HUES64 (cell line): ENCODE results near the gene RANBP17.

ENCODE experiments used
- H3K27ac ChIP-seq: 2 replicates; pipeline ENCODE4 v1.7.0; 2013; ENCODE audit warnings: low read depth, low read length, inconsistent platforms
- H3K27me3 ChIP-seq: 2 replicates; pipeline ENCODE4 v1.6.1; 2013; ENCODE audit warnings: mild to moderate bottlenecking, low read length; ENCODE audit not compliant: insufficient read depth
- H3K36me3 ChIP-seq: 2 replicates; pipeline ENCODE4 v1.6.1; 2013; ENCODE audit warnings: mild to moderate bottlenecking, low read length; ENCODE audit not compliant: insufficient read depth
- H3K4me1 ChIP-seq: 2 replicates; pipeline ENCODE4 v1.6.1; 2013; ENCODE audit warnings: mild to moderate bottlenecking, low read length, moderate library complexity; ENCODE audit not compliant: insufficient read depth
- H3K4me3 ChIP-seq: 2 replicates; pipeline ENCODE4 v1.5.1; 2013; ENCODE audit warnings: mild to moderate bottlenecking, low read length, moderate library complexity
- H3K9ac ChIP-seq: 2 replicates; pipeline ENCODE4 v1.6.1; 2013; ENCODE audit warnings: mild to moderate bottlenecking, low read depth, low read length
- H3K9me3 ChIP-seq: 2 replicates; pipeline ENCODE4 v1.6.1; 2013; ENCODE audit warnings: low read depth, low read length; ENCODE audit not compliant: insufficient read depth
- WGBS: fragments of 150-250, 120-280 bp; methylation state at CpG from one replicate; pipeline ENCODE4 v1.1.7; 2013; ENCODE audit warnings: missing lambda C conversion rate; 5-methylcytosine and 5-hydroxymethylcytosine counted together

Gene RANBP17

DNA sequence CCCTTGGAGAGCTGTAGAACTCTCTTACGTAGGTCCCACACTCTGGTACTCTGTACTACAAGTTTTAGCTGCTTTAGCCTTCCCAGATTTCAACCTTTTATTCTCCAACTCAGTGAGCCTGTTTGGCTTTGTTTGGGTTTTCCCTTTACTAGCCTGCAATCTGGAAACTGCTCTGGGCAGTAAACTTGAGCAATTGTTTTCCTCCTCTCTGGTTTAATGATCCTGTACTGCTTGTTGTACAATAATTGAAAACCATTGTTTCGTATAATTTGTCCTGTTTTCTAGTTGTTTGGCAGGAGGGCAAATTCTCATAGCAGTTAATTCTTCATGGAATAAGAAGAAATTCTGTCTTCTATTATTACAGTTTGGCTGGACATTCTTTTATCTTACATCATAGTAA, 384.4 kb downstream of the RANBP17 start:
- H3K27me3 ChIP-seq: no peaks in the 10 kb centered on the region
- H3K36me3 ChIP-seq: no peaks in the 10 kb centered on the region
- no peak overlapping the region for H3K9ac ChIP-seq
- WGBS: 95% methylated on average over 1 of the region's 2 CpGs
- H3K27ac ChIP-seq: no peak overlapping the region
- H3K4me1 ChIP-seq: no peaks in the 10 kb centered on the region
- peaks cover 6% of the 10 kb centered on the region; the same call in 1 of the 2 replicates for H3K9me3 ChIP-seq
- H3K4me3 ChIP-seq: no peak overlapping the region

DNA sequence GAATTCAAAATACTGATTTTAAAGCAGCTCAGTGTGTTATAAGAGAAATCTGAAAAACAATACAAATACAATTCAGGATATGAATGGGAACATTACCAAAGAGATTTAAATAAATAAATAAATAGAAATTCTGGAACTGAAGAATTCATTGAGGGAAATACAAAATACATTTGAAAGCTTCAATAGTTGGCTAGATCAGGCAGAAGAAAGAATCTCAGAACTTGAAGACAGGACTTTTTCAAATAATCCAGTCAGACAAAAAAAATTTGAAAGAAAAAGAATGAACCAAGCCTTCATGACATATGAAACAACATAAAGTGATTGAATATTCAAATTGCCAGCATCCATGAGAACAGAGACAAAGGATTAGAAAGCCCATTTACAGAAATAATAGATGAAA, 387.6 kb downstream of the RANBP17 start:
- H3K27ac ChIP-seq: no peak overlapping the region
- H3K36me3 ChIP-seq: no peaks in the 10 kb centered on the region
- H3K9me3 ChIP-seq: peaks cover 6% of the 10 kb centered on the region; the same call in 1 of the 2 replicates
- H3K4me1 ChIP-seq: no peaks in the 10 kb centered on the region
- no peak overlapping the region for H3K4me3 ChIP-seq
- no peak overlapping the region for H3K9ac ChIP-seq
- no peaks in the 10 kb centered on the region for H3K27me3 ChIP-seq

DNA sequence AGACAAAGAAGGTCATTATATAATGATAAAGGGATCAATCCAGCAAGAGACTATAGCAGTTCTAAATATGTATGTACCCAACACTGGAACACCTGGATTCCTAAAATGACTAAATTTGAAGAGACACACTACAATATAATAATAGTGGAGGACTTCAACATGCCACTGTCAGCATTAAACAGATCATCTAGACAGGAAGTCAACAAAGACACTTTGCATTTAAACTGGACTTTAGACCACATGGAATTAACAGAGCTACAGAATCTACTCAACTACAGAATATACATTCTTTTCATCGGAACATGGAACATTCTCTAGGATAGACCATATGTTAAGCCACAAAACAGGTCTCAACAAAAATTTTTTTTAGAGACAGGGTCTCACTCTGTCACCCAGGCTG, 388.9 kb downstream of the RANBP17 start:
- Histone ChIP-seq H3K4me3 (no peak overlapping the region), H3K27ac (no peak overlapping the region), H3K27me3 (no peaks in the 10 kb centered on the region), H3K4me1 (no peaks in the 10 kb centered on the region), H3K9me3 (peaks cover 6% of the 10 kb centered on the region; the same call in 1 of the 2 replicates), H3K9ac (no peak overlapping the region), H3K36me3 (no peaks in the 10 kb centered on the region)
- WGBS: 93% methylated on average over 1 of the region's 1 CpG

DNA sequence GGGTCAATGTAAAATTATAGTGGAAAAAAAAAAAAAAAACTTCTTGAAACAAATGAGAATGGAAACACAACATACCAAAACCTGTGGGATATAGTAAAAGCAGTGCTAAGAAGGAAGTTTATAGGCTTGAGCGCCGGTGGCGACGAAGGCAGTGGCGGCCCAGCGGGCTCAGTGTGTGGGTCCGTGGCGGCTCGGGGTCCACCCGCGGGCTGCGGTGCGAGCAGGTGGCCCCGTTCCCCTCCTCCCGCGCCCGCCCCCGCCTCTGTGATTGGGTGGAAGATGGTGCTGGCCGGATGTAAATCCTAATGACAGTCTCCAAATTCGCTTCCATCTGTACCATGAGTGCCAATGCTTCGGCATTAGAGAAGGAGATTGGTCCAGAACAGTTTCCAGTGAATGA, 389.7 kb downstream of the RANBP17 start:
- Histone ChIP-seq H3K27ac (no peak overlapping the region), H3K9me3 (peaks cover 6% of the 10 kb centered on the region; the same call in 1 of the 2 replicates), H3K4me3 (no peak overlapping the region), H3K36me3 (no peaks in the 10 kb centered on the region), H3K9ac (no peak overlapping the region), H3K27me3 (no peaks in the 10 kb centered on the region), H3K4me1 (no peaks in the 10 kb centered on the region)
- 96% methylated on average over 21 of the region's 21 CpGs for WGBS

DNA sequence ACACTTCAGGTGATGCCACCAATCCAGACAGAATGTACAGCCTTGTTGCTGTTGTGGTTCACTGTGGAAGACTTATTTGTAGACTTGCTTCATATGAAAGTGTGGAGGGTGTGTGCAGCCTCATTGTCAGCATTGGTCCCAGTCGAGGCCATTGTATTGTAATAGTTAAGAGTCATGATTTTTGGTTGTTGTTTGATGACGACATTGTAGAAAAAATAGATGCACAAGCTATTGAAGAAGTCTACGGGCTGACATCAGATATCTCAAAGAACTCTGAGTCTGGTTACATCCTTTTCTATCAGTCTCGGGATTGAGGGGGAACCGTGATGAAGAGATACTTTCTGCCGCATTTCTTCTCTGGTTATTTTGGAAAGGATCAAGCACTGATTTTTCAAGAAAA, 390.9 kb downstream of the RANBP17 start:
- Histone ChIP-seq H3K9ac (no peak overlapping the region), H3K9me3 (peaks cover 6% of the 10 kb centered on the region; the same call in 1 of the 2 replicates), H3K4me1 (no peaks in the 10 kb centered on the region), H3K27ac (no peak overlapping the region), H3K4me3 (no peak overlapping the region), H3K27me3 (no peaks in the 10 kb centered on the region), H3K36me3 (no peaks in the 10 kb centered on the region)
- WGBS: 93% methylated on average over 6 of the region's 6 CpGs

DNA sequence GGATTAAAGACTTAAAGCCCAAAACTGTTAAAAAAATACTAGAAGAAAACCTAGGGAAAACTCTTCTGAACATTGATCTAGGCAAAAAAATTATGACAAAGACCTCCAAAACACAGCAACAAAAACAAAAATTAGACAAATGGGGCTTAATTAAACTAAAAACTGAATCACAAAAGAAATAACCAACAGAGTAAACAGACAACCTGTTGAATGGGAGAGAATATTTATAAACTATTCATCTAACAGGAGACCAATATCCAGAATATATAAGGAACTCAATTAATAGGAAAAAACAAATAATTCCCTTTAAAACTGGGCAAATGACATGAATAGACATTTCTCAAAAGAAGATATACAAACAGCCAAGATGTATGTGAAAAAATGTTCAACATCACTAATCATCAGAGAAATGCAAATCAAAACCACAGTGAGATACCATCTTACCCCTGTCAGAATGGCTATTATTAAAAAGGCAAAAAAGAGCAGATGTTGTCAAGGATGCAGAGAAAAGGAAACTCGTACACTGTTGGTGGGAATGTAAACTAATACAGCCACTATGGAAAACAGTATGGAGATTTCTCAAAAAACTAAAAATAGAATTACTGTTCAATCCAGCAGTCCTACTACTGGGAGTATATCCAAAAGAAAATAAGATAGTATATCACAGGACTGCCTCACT, 397.1 kb downstream of the RANBP17 start:
- H3K4me1 ChIP-seq: no peaks in the 10 kb centered on the region
- H3K27ac ChIP-seq: no peak overlapping the region
- WGBS: 100% methylated on average over 1 of the region's 1 CpG
- no peak overlapping the region for H3K9ac ChIP-seq
- no peaks in the 10 kb centered on the region for H3K36me3 ChIP-seq
- no peak overlapping the region for H3K4me3 ChIP-seq
- H3K27me3 ChIP-seq: no peaks in the 10 kb centered on the region
- no peaks in the 10 kb centered on the region for H3K9me3 ChIP-seq

DNA sequence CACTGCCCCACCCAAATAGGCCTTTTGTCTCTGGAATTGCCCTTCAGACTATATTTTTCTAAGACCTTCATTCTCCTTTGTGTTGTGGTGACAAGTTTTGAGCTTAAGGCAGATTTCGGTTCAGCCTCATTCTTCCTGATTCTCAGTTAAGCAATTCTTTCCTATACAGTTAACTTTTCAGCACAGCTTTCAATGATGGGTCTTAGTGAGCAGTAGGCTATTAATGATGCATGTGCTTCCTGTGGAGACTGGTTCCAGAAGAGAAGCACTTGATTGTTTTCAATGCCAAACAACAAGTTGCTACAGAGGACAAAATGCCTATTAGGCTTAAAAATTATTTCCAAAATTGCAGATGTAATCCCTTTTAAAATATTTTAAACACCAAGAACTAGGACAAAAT, 399.5 kb downstream of the RANBP17 start:
- H3K4me3 ChIP-seq: no peak overlapping the region
- H3K9me3 ChIP-seq: no peaks in the 10 kb centered on the region
- no peak overlapping the region for H3K27ac ChIP-seq
- H3K36me3 ChIP-seq: no peaks in the 10 kb centered on the region
- no peaks in the 10 kb centered on the region for H3K27me3 ChIP-seq
- H3K9ac ChIP-seq: no peak overlapping the region
- WGBS: 100% methylated on average over 1 of the region's 1 CpG
- H3K4me1 ChIP-seq: no peaks in the 10 kb centered on the region

DNA sequence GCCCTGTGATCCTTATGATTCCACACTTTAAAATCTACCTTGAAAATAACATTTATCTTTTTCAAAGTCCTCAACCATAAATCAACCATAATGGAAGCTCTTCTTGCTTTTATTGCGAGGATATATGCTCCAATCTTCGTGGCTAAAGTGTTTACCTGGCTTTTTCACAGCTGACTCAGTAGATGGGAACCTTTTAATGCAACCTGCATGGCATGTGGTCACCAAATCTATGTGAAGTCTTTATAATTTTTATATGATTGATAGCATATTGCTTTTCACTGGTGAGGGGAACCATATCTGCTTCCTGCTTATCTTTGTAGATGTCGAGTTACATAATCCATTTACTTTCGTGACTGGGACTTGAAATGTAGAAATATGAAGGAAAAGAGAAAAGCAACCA, 400.1 kb downstream of the RANBP17 start:
- no peaks in the 10 kb centered on the region for H3K4me1 ChIP-seq
- no peak overlapping the region for H3K27ac ChIP-seq
- 94% methylated on average over 4 of the region's 4 CpGs for whole genome bisulfite sequencing
- H3K9me3 ChIP-seq: no peaks in the 10 kb centered on the region
- H3K36me3 ChIP-seq: no peaks in the 10 kb centered on the region
- H3K9ac ChIP-seq: no peak overlapping the region
- H3K4me3 ChIP-seq: no peak overlapping the region
- H3K27me3 ChIP-seq: no peaks in the 10 kb centered on the region

DNA sequence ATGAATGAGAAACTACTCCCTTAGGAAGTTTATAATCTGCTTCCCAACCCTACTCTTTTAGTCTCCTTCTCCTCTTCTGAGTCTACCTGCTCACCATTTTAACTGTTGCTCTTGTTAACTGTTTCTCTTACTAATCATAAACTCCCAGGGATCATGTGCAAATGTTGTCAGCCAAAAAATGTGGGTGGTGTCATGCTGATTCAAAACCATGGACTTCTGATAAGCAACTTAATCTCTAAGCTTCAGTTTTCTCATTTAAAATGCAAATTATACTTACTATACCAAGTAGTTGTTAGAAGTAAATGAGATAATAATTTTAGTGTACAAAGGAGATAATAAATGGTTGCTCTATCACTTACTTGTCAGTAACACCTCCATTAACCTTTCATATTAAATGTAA, 401.4 kb downstream of the RANBP17 start:
- no peaks in the 10 kb centered on the region for H3K9me3 ChIP-seq
- H3K27ac ChIP-seq: no peak overlapping the region
- no peak overlapping the region for H3K9ac ChIP-seq
- H3K36me3 ChIP-seq: no peaks in the 10 kb centered on the region
- no peaks in the 10 kb centered on the region for H3K27me3 ChIP-seq
- no peak overlapping the region for H3K4me3 ChIP-seq
- H3K4me1 ChIP-seq: no peaks in the 10 kb centered on the region

DNA sequence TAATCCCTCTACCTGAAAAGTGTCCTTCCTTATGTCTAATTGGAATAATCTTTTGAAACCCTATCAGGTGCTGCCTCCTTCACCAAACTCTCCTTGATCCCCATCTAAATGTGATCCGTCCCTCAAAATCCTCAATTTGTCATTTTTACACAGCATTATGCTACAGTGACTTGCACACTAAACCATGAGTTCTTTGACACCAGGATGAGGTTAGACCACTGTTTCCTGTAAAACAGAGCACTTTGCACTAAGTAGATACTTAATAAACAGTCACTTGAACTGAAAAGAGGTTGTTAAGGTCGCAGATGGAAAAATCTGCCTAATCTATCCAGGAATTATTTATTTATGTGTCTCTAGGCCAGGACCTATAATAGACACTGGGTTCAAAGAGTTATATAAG, 403.0 kb downstream of the RANBP17 start:
- no peaks in the 10 kb centered on the region for H3K9me3 ChIP-seq
- 80% methylated on average over 2 of the region's 2 CpGs for WGBS
- no peaks in the 10 kb centered on the region for H3K36me3 ChIP-seq
- no peak overlapping the region for H3K27ac ChIP-seq
- no peak overlapping the region for H3K4me3 ChIP-seq
- H3K27me3 ChIP-seq: no peaks in the 10 kb centered on the region
- no peaks in the 10 kb centered on the region for H3K4me1 ChIP-seq
- no peak overlapping the region for H3K9ac ChIP-seq

DNA sequence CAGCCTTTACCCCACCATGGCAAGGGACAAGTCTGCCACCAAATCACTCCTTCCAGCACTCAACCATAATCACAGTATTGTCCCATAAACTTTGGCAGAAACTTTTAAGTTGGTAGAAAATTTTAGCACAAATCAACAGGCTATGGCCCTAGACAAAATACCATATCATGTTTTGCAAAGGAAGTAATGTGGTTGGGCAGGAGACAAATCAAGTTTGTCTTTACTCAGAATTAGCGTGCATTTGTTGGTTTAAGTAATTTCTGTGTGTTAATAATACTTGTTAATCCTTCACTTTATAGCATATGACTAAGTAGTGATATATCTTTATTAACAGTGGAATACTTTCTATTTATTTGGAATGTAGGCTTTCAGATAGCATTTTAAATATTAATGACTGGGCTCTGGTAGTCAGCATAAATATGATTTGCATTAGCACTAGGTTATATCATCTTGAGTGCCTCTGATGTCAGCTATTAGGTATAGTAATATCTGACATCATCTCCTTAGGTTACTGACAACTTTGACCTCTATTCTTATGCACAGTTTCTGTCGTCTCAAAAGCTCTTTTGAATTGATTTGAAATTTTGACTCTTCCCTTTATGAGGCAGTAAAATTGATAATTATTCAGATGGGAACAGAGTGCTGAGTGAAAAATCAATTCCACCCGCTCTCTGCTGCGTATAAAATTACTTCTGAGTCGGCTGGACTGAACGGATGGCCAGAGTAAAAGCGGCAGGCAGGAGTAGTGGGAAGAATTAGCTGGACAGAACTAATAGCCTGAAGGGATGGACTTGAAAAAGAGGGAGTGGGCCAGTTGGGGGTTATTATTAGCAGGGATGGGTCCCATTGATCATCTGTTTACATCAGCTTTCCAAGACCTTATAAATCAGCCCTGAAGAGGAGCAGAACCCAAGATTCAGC, 407.1 kb downstream of the RANBP17 start:
- WGBS: 88% methylated on average over 7 of the region's 7 CpGs
- no peaks in the 10 kb centered on the region for H3K9me3 ChIP-seq
- H3K4me3 ChIP-seq: no peak overlapping the region

More for the DNA sequence above, 407.1 kb downstream of the RANBP17 start:
- H3K27me3 ChIP-seq: no peaks in the 10 kb centered on the region
- H3K9ac ChIP-seq: no peak overlapping the region
- H3K27ac ChIP-seq: no peak overlapping the region
- H3K36me3 ChIP-seq: no peaks in the 10 kb centered on the region
- no peaks in the 10 kb centered on the region for H3K4me1 ChIP-seq
